Smooth muscle cell (in vitro differentiated cells): ENCODE measurements around the gene ZNF500. TPM values are rescaled to one million over a fixed set of nuclear protein-coding genes. Genes with fewer than 3 reads are reported as not detected.

Experiments used
- DNase-seq: peaks from one replicate; lab custom pipeline; 2025; ENCODE audit not compliant: unreplicated experiment; lab: John Stamatoyannopoulos, UW
- H2AFZ ChIP-seq: fragments of 200-600 bp; sonication (generic); 2 replicates; pipeline ENCODE4 v1.6.0; 2016; ENCODE audit warnings: antibody characterized with exemption, low read depth, mild to moderate bottlenecking
- H3F3A ChIP-seq: fragments of 200-600 bp; sonication (generic); 2 replicates; pipeline ENCODE4 v1.6.0; 2017; ENCODE audit warnings: antibody characterized with exemption, low read depth
- H3K27ac ChIP-seq: fragments of 200-600 bp; sonication (generic); 2 replicates; pipeline ENCODE4 v1.5.1; 2016; ENCODE audit warnings: low read depth, mild to moderate bottlenecking
- H3K27me3 ChIP-seq: fragments of 200-600 bp; sonication (generic); 2 replicates; pipeline ENCODE4 v1.6.1; 2016; ENCODE audit warnings: low read depth, mild to moderate bottlenecking
- H3K36me3 ChIP-seq: fragments of 200-600 bp; sonication (generic); 2 replicates; pipeline ENCODE4 v1.5.1; 2016; ENCODE audit warnings: low read depth
- H3K4me1 ChIP-seq: fragments of 200-600 bp; sonication (generic); 2 replicates; pipeline ENCODE4 v1.5.1; 2016; ENCODE audit warnings: low read depth
- H3K4me2 ChIP-seq: fragments of 200-600 bp; sonication (generic); 2 replicates; pipeline ENCODE4 v1.6.0; 2016; ENCODE audit warnings: mild to moderate bottlenecking
- H3K4me3 ChIP-seq: fragments of 200-600 bp; sonication (generic); 2 replicates; pipeline ENCODE4 v1.5.1; 2016; ENCODE audit warnings: mild to moderate bottlenecking
- H3K79me2 ChIP-seq: fragments of 200-600 bp; sonication (generic); 2 replicates; pipeline ENCODE4 v1.6.0; 2016; ENCODE audit warnings: low read depth, mild to moderate bottlenecking
- H3K9ac ChIP-seq: fragments of 200-600 bp; sonication (generic); 2 replicates; pipeline ENCODE4 v1.6.0; 2016; ENCODE audit warnings: low read depth
- H3K9me3 ChIP-seq: fragments of 200-600 bp; sonication (generic); replicated peaks from 2 replicates; pipeline ENCODE4 v1.5.1; 2016; ENCODE audit warnings: low read depth
- H4K20me1 ChIP-seq: fragments of 200-600 bp; sonication (generic); 2 replicates; pipeline ENCODE4 v1.6.0; 2016; ENCODE audit warnings: low read depth
- CTCF ChIP-seq: fragments of 200-600 bp; sonication (generic); IDR thresholded peaks from 2 replicates; pipeline ENCODE4 v1.5.1; 2017; ENCODE audit warnings: borderline replicate concordance, mild to moderate bottlenecking, antibody characterized with exemption; ENCODE audit not compliant: insufficient read depth, poor library complexity, severe bottlenecking
- WGBS: methylation state at CpG from one replicate; pipeline ENCODE4 v1.1.7; 2016; ENCODE audit warnings: low lambda C conversion rate; 5-methylcytosine and 5-hydroxymethylcytosine counted together
- polyA plus RNA-seq: library from polyadenylated mRNA; unstranded; fragments of >200 nt; fragmentation: Nextera tagmentation; extraction: Ambion mirVana; gene quantifications from 2 replicates; pipeline ENCODE4 v1.2.1, GENCODE V29; 2016
- total RNA-seq: library from RNA; depleted of rRNA; stranded (reverse); fragments of >200 nt; gene quantifications from 2 replicates; pipeline ENCODE4 v1.2.3, GENCODE V29; 2014

ZNF500 gene
- total and polyA plus RNA-seq, 2 experiments from 2014 or later = 4.1 to 7.1 TPM

GRCh38 chr16:4701791-4702465, 65.0 kb downstream of the ZNF500 start:
- H3K36me3 ChIP-seq = no peaks in the 10 kb centered on the region
- no peak overlapping the region for H3K4me2 ChIP-seq
- no peaks in the 10 kb centered on the region for H3K4me1 ChIP-seq
- H4K20me1 ChIP-seq = peaks cover 7% of the 10 kb centered on the region
- 97% methylated on average over 17 of the region's 17 CpGs for WGBS
- H3K4me3 ChIP-seq = no peak overlapping the region
- no peaks in the 10 kb centered on the region for H3K27me3 ChIP-seq
- no peak for DNase-seq
- no peaks in the 10 kb centered on the region for H3F3A ChIP-seq
- no peak overlapping the region for H2AFZ ChIP-seq
- no peak for TF ChIP-seq CTCF
- H3K9ac ChIP-seq = no peak overlapping the region
- no peak overlapping the region for H3K27ac ChIP-seq
- H3K9me3 ChIP-seq = no peaks in the 10 kb centered on the region
- no peaks in the 10 kb centered on the region for H3K79me2 ChIP-seq

- H3K36me3 ChIP-seq = no peaks in the 10 kb centered on the region
- H3K9ac ChIP-seq = no peak overlapping the region
- no peaks in the 10 kb centered on the region for H3K79me2 ChIP-seq
- H3K27ac ChIP-seq = no peak overlapping the region
- no peaks in the 10 kb centered on the region for H3F3A ChIP-seq
- H3K4me2 ChIP-seq = no peak overlapping the region
- no peak overlapping the region for H3K4me3 ChIP-seq
- WGBS = 93% methylated on average over 33 of the region's 33 CpGs
- no peak for DNase-seq
- peaks cover 7% of the 10 kb centered on the region for H4K20me1 ChIP-seq
- H3K9me3 ChIP-seq = no peaks in the 10 kb centered on the region
- no peak for TF ChIP-seq CTCF
- no peak overlapping the region for H2AFZ ChIP-seq
- no peaks in the 10 kb centered on the region for H3K27me3 ChIP-seq
- no peaks in the 10 kb centered on the region for H3K4me1 ChIP-seq
Measured at GRCh38 chr16:4700997-4701743, 65.8 kb downstream of the ZNF500 start.

- Histone ChIP-seq H4K20me1 (peaks cover 7% of the 10 kb centered on the region), H3K4me3 (no peak overlapping the region), H3K27me3 (no peaks in the 10 kb centered on the region), H3K9me3 (no peaks in the 10 kb centered on the region), H3K27ac (no peak overlapping the region), H3F3A (no peaks in the 10 kb centered on the region), H3K9ac (no peak overlapping the region), H3K36me3 (no peaks in the 10 kb centered on the region), H2AFZ (no peak overlapping the region), H3K79me2 (no peaks in the 10 kb centered on the region), H3K4me1 (no peaks in the 10 kb centered on the region), H3K4me2 (no peak overlapping the region)
- DNase-seq = no peak
- no peak for TF ChIP-seq CTCF
- 93% methylated on average over 13 of the region's 13 CpGs for WGBS
Measured at GRCh38 chr16:4700380-4700996, 66.5 kb downstream of the ZNF500 start.
